ENCODE results near the gene ACTL10. TPM values are rescaled to one million over a fixed set of nuclear protein-coding genes. Genes with fewer than 3 reads are reported as not detected.
A peak's percentile ranks its signal among the peaks of the same experiment; 100 is the strongest.

ACTL10 gene
- total RNA-seq, 1 donor from 2014 or later, result 0.93 TPM

- no peak for DNase-seq (ENCODE audit: low spot score)
Observed at GRCh38 chr20:33648396-33649004, 18.2 kb upstream of the ACTL10 start.

- no peak for DNase-seq (ENCODE audit: low spot score)
Observed at GRCh38 chr20:33649201-33649681, 17.5 kb upstream of the ACTL10 start.

- no peak for DNase-seq (ENCODE audit: low spot score)
Observed at GRCh38 chr20:33650111-33650752, 16.5 kb upstream of the ACTL10 start.

GRCh38 chr20:33650753-33651561 is 15.8 kb upstream of the ACTL10 start:
- no peak for DNase-seq (ENCODE audit: low spot score)

- no peak for DNase-seq (ENCODE audit: low spot score)
Observed at GRCh38 chr20:33651562-33652048, 15.1 kb upstream of the ACTL10 start.

- no peak for DNase-seq (ENCODE audit: low spot score)
Observed at GRCh38 chr20:33653218-33653899, 13.4 kb upstream of the ACTL10 start.

GRCh38 chr20:33653900-33654596 is 12.7 kb upstream of the ACTL10 start:
- no peak for DNase-seq (ENCODE audit: low spot score)

- DNase-seq (ENCODE audit: low spot score), result peak; percentile 75
Observed at GRCh38 chr20:33654680-33655161, 12.0 kb upstream of the ACTL10 start.

- peak; percentile 55 for DNase-seq (ENCODE audit: low spot score)
Observed at GRCh38 chr20:33655164-33655563, 11.6 kb upstream of the ACTL10 start.

GRCh38 chr20:33656010-33656782 is 10.5 kb upstream of the ACTL10 start:
- no peak for DNase-seq (ENCODE audit: low spot score)

- no peak for DNase-seq (ENCODE audit: low spot score)
Observed at GRCh38 chr20:33656783-33657703, 9.7 kb upstream of the ACTL10 start.

GRCh38 chr20:33657704-33658095 is 9.0 kb upstream of the ACTL10 start:
- no peak for DNase-seq (ENCODE audit: low spot score)

- no peak for DNase-seq (ENCODE audit: low spot score)
Observed at GRCh38 chr20:33658510-33658909, 8.2 kb upstream of the ACTL10 start.

- DNase-seq (ENCODE audit: low spot score), result no peak
Observed at GRCh38 chr20:33658929-33659328, 7.8 kb upstream of the ACTL10 start.

- DNase-seq (ENCODE audit: low spot score), result no peak
Observed at GRCh38 chr20:33659341-33660034, 7.3 kb upstream of the ACTL10 start.

- DNase-seq (ENCODE audit: low spot score), result no peak
Observed at GRCh38 chr20:33660035-33660684, 6.6 kb upstream of the ACTL10 start.

GRCh38 chr20:33660685-33661058 is 6.1 kb upstream of the ACTL10 start:
- no peak for DNase-seq (ENCODE audit: low spot score)

GRCh38 chr20:33662172-33662571 is 4.6 kb upstream of the ACTL10 start, which contains the start of gene C20orf144:
Gene C20orf144, plus strand, starts transcription at chr20:33662327. Its CDS starts 19 bp downstream, at chr20:33662346.
- no peak for DNase-seq (ENCODE audit: low spot score)

Data from mesenteric fat pad (tissue), 1 donor.